SU-DHL-6 (cell line): Measurements from ENCODE around the gene ETV6.
"Not testable (repeated sequence)": the region's sequence is repeated elsewhere in the genome, so short reads cannot be mapped to it uniquely, and the experiment has no call there.

Experiments used
- H2AFZ ChIP-seq: fragments of 200-600 bp; sonication (generic); 2 replicates; pipeline ENCODE4 v1.6.1; 2014; ENCODE audit warnings: low read depth, mild to moderate bottlenecking, moderate library complexity, mixed read lengths, antibody characterized with exemption, low read length; ENCODE audit not compliant: severe bottlenecking
- H3F3A ChIP-seq: fragments of 200-600 bp; shearing (Covaris generic); 2 replicates; pipeline ENCODE4 v1.6.0; 2016; ENCODE audit warnings: antibody characterized with exemption, mild to moderate bottlenecking; ENCODE audit not compliant: insufficient read depth
- H3K27ac ChIP-seq: fragments of 200-600 bp; sonication (generic); 2 replicates; pipeline ENCODE4 v1.5.1; 2016; ENCODE audit warnings: low read depth, mild to moderate bottlenecking, low read length, moderate library complexity, mixed read lengths
- H3K27me3 ChIP-seq: fragments of 200-600 bp; sonication (generic), shearing (Covaris generic); 2 replicates; pipeline ENCODE4 v1.6.0; 2014; ENCODE audit warnings: mild to moderate bottlenecking, low read length
- H3K36me3 ChIP-seq: fragments of 200-600 bp; sonication (generic); 2 replicates; pipeline ENCODE4 v1.6.1; 2014; ENCODE audit warnings: mild to moderate bottlenecking, low read length, mixed read lengths
- H3K4me2 ChIP-seq: fragments of 300-600, 200-600 bp; shearing (Covaris generic), sonication (generic); 2 replicates; pipeline ENCODE4 v1.6.0; 2014; ENCODE audit warnings: low read length, low read depth, mild to moderate bottlenecking; ENCODE audit not compliant: poor library complexity, severe bottlenecking
- H3K4me3 ChIP-seq: fragments of 200-600 bp; sonication (generic); 2 replicates; pipeline ENCODE4 v1.5.1; 2014; ENCODE audit warnings: antibody characterized with exemption, low read length, mild to moderate bottlenecking, mixed read lengths; ENCODE audit not compliant: insufficient read depth, poor library complexity, severe bottlenecking
- H3K79me2 ChIP-seq: fragments of 200-600 bp; sonication (generic); 2 replicates; pipeline ENCODE4 v1.6.1; 2014; ENCODE audit warnings: mild to moderate bottlenecking, low read length, moderate library complexity; ENCODE audit not compliant: insufficient read depth
- H3K9ac ChIP-seq: fragments of 200-600 bp; sonication (generic); 2 replicates; pipeline ENCODE4 v1.7.0; 2014; ENCODE audit warnings: mild to moderate bottlenecking, low read length
- H3K9me2 ChIP-seq: fragments of 200-600 bp; sonication (generic); replicated peaks from 2 replicates; pipeline ENCODE4 v1.6.1; 2014; ENCODE audit warnings: low read length; ENCODE audit not compliant: insufficient read depth
- H3K9me3 ChIP-seq: fragments of 200-600 bp; sonication (generic); 2 replicates; pipeline ENCODE4 v1.6.1; 2014; ENCODE audit warnings: low read length, mixed read lengths; ENCODE audit not compliant: insufficient read depth
- H4K20me1 ChIP-seq: fragments of 200-600 bp; sonication (generic); 2 replicates; pipeline ENCODE4 v1.6.1; 2014; ENCODE audit warnings: low read depth, mild to moderate bottlenecking, antibody characterized with exemption, low read length, moderate library complexity, mixed read lengths
- CTCF ChIP-seq: fragments of 200-600 bp; sonication (generic); IDR thresholded peaks from one replicate; pipeline ENCODE4 v1.5.1; 2017; ENCODE audit warnings: antibody characterized with exemption, mild to moderate bottlenecking, low read length, moderate library complexity; ENCODE audit not compliant: insufficient read depth, poor library complexity, severe bottlenecking
- EZH2phosphoT487 ChIP-seq: fragments of 200-600 bp; sonication (generic), shearing (Covaris generic); conservative IDR thresholded peaks from 2 replicates; pipeline ENCODE4 v1.6.1; 2018; ENCODE audit warnings: mild to moderate bottlenecking, antibody characterized with exemption, low read length, moderate library complexity, mixed read lengths

The ETV6 gene

DNA sequence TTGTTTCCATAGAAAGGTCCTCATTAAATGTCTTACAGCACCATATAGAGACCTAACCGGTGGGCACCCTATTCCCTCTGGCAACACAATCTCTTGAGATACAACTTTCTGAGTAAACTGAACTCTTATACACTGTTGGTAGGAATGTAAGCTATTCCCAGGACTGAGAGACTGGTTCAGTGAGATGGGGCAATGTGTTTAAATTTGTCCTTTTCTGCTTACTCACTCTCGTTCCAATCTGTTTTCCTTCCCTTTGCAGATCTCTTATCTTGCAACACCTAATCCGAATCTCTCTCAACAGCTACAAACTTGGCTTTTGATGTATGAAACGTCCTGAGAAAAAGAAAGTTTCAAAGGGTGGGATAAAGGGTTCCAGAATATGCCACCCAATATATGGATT, 26.1 kb upstream of the ETV6 start:
- H3K4me3 ChIP-seq, result no peak overlapping the region
- no peaks in the 10 kb centered on the region for H4K20me1 ChIP-seq
- H3K79me2 ChIP-seq, result no peaks in the 10 kb centered on the region
- no peaks in the 10 kb centered on the region for H3F3A ChIP-seq
- H3K4me2 ChIP-seq, result no peak overlapping the region
- no peak overlapping the region for H3K9ac ChIP-seq
- no peaks in the 10 kb centered on the region for H3K9me3 ChIP-seq
- H2AFZ ChIP-seq, result no peak overlapping the region
- TF ChIP-seq EZH2phosphoT487 (no peak), CTCF (no peak)
- H3K9me2 ChIP-seq, result no peaks in the 10 kb centered on the region
- no peaks in the 10 kb centered on the region for H3K27me3 ChIP-seq
- no peaks in the 10 kb centered on the region for H3K36me3 ChIP-seq
- no peak overlapping the region for H3K27ac ChIP-seq

DNA sequence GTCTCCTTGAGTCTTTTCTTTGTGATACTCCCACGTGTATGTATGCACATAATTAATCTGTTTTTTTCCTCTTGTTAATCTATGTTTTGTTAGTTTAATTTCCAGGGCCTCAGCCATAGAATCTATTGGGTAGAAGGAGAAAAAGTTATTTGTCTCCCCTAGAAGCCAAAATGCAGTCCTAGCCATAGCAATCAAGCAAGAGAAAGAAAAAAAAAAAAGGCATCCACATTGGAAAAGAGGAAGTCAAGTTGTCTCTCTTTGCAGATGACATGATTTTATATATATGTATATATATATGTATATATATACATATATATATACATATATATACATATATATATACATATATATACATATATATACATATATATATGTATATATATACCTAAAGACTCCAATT, 25.4 kb upstream of the ETV6 start:
- no peak overlapping the region for H3K27ac ChIP-seq
- no peaks in the 10 kb centered on the region for H3K9me2 ChIP-seq
- H3K4me3 ChIP-seq, result no peak overlapping the region
- H2AFZ ChIP-seq, result no peak overlapping the region
- H3K9me3 ChIP-seq, result no peaks in the 10 kb centered on the region
- no peak overlapping the region for H3K9ac ChIP-seq
- no peaks in the 10 kb centered on the region for H4K20me1 ChIP-seq
- no peaks in the 10 kb centered on the region for H3K79me2 ChIP-seq
- TF ChIP-seq EZH2phosphoT487 (no peak), CTCF (no peak)
- no peaks in the 10 kb centered on the region for H3K27me3 ChIP-seq
- no peaks in the 10 kb centered on the region for H3F3A ChIP-seq
- no peaks in the 10 kb centered on the region for H3K36me3 ChIP-seq
- no peak overlapping the region for H3K4me2 ChIP-seq

DNA sequence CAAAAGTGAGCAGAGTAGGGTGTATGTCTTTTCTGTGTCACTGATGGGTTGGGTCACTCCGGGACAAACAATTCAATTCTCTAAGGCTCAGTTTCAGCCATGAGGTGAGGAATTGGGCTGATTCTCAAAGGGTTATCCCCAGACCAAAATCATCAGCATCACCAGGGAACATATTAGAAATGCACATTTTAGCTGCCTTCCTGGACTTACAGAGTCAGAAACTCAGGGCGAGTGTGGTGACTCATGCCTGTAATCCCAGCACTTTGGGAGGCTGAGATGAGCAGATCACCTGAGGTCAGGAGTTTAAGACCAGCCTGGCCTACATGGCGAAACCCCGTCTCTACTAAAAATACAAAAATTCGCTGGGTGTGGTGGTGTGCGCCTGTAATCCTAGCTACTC, 21.8 kb upstream of the ETV6 start:
- not testable (repeated sequence) for H3K9me3 ChIP-seq, H3K4me3 ChIP-seq, H3F3A ChIP-seq, H3K36me3 ChIP-seq, H3K79me2 ChIP-seq, H3K27ac ChIP-seq, H3K27me3 ChIP-seq, H4K20me1 ChIP-seq, H3K4me2 ChIP-seq, H3K9me2 ChIP-seq, H3K9ac ChIP-seq, H2AFZ ChIP-seq

GRCh38 chr12:11628353-11628752, 21.1 kb upstream of the ETV6 start:
- H3K9me3 ChIP-seq, result no peaks in the 10 kb centered on the region
- no peaks in the 10 kb centered on the region for H3K9me2 ChIP-seq
- no peaks in the 10 kb centered on the region for H3K36me3 ChIP-seq
- no peaks in the 10 kb centered on the region for H4K20me1 ChIP-seq
- H3K4me2 ChIP-seq, result no peak overlapping the region
- H3K9ac ChIP-seq, result no peak overlapping the region
- no peaks in the 10 kb centered on the region for H3F3A ChIP-seq
- no peak overlapping the region for H3K27ac ChIP-seq
- no peaks in the 10 kb centered on the region for H3K79me2 ChIP-seq
- no peak overlapping the region for H2AFZ ChIP-seq
- H3K27me3 ChIP-seq, result no peaks in the 10 kb centered on the region
- no peak for TF ChIP-seq EZH2phosphoT487
- no peak overlapping the region for H3K4me3 ChIP-seq
